Adrenal gland (tissue), 5 donors: ENCODE data around the gene SYNGR4.

Experiments
- POLR2A ChIP-seq, 2 donors: fragments of 450-650 bp; IDR thresholded peaks; one replicate each; pipeline ENCODE4 v1.6.1; 2017; ENCODE audit warnings: antibody characterized with exemption in 2 of 2, mild to moderate bottlenecking in 2 of 2, moderate library complexity in 1 of 2
- TF ChIP-seq, protein P1 (sequence below), 6 experiments: fragments of 450-650 bp in 4 of 6; fragments of 200-600 bp in 2 of 6; sonication (generic) in 1 of 6; IDR thresholded peaks; 1 replicate in 5 of 6; 2 replicates in 1 of 6; pipeline versions ENCODE4 v1.5.1 to v1.8.0; 2016 to 2021; ENCODE audit warnings: antibody characterized with exemption in 6 of 6, mild to moderate bottlenecking in 2 of 6, moderate library complexity in 1 of 6
- donor health status: DM: no; HTN: no; CAD: no.

DNA sequence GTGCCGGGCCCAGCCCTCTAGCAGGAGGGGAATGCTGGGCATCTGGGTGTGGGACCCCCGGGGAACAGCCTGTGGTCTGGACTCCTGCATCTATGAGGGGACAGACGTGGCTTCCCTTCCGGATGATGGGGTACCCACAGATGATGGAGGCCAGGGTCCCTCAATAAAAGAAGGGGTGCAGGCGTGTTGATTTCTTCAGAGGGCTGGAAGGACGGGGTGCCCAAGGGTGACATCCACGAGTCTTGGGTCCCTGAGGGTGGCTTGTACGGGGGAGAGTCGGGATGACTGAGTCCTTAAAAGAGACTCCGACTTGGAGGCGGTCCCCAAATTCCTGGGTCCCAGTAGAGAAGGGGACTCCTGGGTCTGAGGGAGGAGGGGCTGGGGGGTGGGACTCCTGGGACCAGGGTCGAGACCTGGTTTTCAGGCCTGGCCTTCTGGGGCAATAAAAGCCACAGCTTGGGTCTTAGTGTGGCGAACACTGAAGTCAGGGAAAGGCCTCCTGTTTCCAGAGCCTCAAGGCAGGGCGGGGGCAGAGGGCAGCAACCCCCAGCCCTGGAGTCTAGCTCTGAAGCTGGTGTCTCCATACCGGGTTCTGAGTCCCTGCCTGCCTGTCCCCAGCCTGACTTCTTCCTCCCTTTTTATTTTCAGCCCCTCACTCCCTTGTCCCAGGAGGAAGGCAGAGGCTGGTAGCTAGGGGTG, 28.8 kb downstream of the SYNGR4 start:
- TF ChIP-seq, protein P1, sequence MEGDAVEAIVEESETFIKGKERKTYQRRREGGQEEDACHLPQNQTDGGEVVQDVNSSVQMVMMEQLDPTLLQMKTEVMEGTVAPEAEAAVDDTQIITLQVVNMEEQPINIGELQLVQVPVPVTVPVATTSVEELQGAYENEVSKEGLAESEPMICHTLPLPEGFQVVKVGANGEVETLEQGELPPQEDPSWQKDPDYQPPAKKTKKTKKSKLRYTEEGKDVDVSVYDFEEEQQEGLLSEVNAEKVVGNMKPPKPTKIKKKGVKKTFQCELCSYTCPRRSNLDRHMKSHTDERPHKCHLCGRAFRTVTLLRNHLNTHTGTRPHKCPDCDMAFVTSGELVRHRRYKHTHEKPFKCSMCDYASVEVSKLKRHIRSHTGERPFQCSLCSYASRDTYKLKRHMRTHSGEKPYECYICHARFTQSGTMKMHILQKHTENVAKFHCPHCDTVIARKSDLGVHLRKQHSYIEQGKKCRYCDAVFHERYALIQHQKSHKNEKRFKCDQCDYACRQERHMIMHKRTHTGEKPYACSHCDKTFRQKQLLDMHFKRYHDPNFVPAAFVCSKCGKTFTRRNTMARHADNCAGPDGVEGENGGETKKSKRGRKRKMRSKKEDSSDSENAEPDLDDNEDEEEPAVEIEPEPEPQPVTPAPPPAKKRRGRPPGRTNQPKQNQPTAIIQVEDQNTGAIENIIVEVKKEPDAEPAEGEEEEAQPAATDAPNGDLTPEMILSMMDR (IDR thresholded peaks at IDR 0.05) = no peak
- TF ChIP-seq POLR2A (IDR thresholded peaks at IDR 0.05) = no peak
